Pons (tissue), 1 donor: ENCODE data around the gene HIRIP3.
"Not testable (repeated sequence)": the region's sequence is repeated elsewhere in the genome, so short reads cannot be mapped to it uniquely, and the experiment has no call there.

Experiments used
- DNase-seq: peaks from one replicate; pipeline ENCODE4 v3.0.0-alpha.2; 2016; ENCODE audit warnings: low spot score

The HIRIP3 gene

GRCh38 chr16:30016555-30017276 is 21.3 kb upstream of the HIRIP3 start:
- no peak for DNase-seq

- DNase-seq = not testable (repeated sequence)
Observed at GRCh38 chr16:30015450-30015849, 20.0 kb upstream of the HIRIP3 start.

GRCh38 chr16:30012598-30012997 is 17.2 kb upstream of the HIRIP3 start:
- DNase-seq = not testable (repeated sequence)

GRCh38 chr16:30011714-30012504 is 16.5 kb upstream of the HIRIP3 start:
- no peak for DNase-seq

- DNase-seq = no peak
Observed at GRCh38 chr16:30010844-30011713, 15.7 kb upstream of the HIRIP3 start, which contains the start of gene DOC2A. Gene DOC2A, minus strand, starts transcription at chr16:30011027. Its CDS starts 805 bp downstream, at chr16:30010222.

GRCh38 chr16:30009990-30010843 is 14.8 kb upstream of the HIRIP3 start:
- no peak for DNase-seq

GRCh38 chr16:30009085-30009862 is 13.9 kb upstream of the HIRIP3 start:
- no peak for DNase-seq

- no peak for DNase-seq
Observed at GRCh38 chr16:30007378-30007895, 12.0 kb upstream of the HIRIP3 start.

GRCh38 chr16:30006659-30007377 is 11.4 kb upstream of the HIRIP3 start:
- no peak for DNase-seq

GRCh38 chr16:30006095-30006473 is 10.7 kb upstream of the HIRIP3 start:
- no peak for DNase-seq

- no peak for DNase-seq
Observed at GRCh38 chr16:30005341-30006094, 10.1 kb upstream of the HIRIP3 start.

- no peak for DNase-seq
Observed at GRCh38 chr16:30004811-30005242, 9.4 kb upstream of the HIRIP3 start.

GRCh38 chr16:30004424-30004776 is 9.0 kb upstream of the HIRIP3 start:
- no peak for DNase-seq

- DNase-seq = no peak
Observed at GRCh38 chr16:30003670-30004423, 8.4 kb upstream of the HIRIP3 start.

- DNase-seq = no peak
Observed at GRCh38 chr16:30002614-30003346, 7.4 kb upstream of the HIRIP3 start.

GRCh38 chr16:30000735-30001631 is 5.6 kb upstream of the HIRIP3 start:
- no peak for DNase-seq
